Measurements from ENCODE around the gene EID2B.
A peak's percentile ranks its signal among the peaks of the same experiment; 100 is the strongest.

The EID2B gene

GRCh38 chr19:39506598-39506943, 26.1 kb downstream of the EID2B start:
- Histone ChIP-seq H3K4me3 (replicated peaks; ENCODE audit: low read depth, low read length) (no peak overlapping the region), H3K36me3 (ENCODE audit: control insufficient read depth, insufficient read depth, low read length) (no peaks in the 10 kb centered on the region), H3K27me3 (replicated peaks; ENCODE audit: control insufficient read depth, insufficient read depth, low read length) (no peaks in the 10 kb centered on the region)
- no peak for DNase-seq (ENCODE audit: extremely low read depth, insufficient read length)
- no peak for TF ChIP-seq CTCF (IDR thresholded peaks at IDR 0.05; ENCODE audit: insufficient read depth, low read length, poor library complexity, severe bottlenecking)

GRCh38 chr19:39502640-39503417, 29.8 kb downstream of the EID2B start:
- peak; percentile 89 for DNase-seq (ENCODE audit: extremely low read depth, insufficient read length)
- Histone ChIP-seq H3K36me3 (ENCODE audit: control insufficient read depth, insufficient read depth, low read length) (no peaks in the 10 kb centered on the region), H3K4me3 (replicated peaks; ENCODE audit: low read depth, low read length) (no peak overlapping the region), H3K27me3 (replicated peaks; ENCODE audit: control insufficient read depth, insufficient read depth, low read length) (no peaks in the 10 kb centered on the region; the same call in 1 of the 2 replicates)
- peak; percentile 61 for TF ChIP-seq CTCF (IDR thresholded peaks at IDR 0.05; ENCODE audit: insufficient read depth, low read length, poor library complexity, severe bottlenecking)

GRCh38 chr19:39501340-39501739, 31.3 kb downstream of the EID2B start:
- no peak for TF ChIP-seq CTCF (IDR thresholded peaks at IDR 0.05; ENCODE audit: insufficient read depth, low read length, poor library complexity, severe bottlenecking)
- Histone ChIP-seq H3K36me3 (ENCODE audit: control insufficient read depth, insufficient read depth, low read length) (no peaks in the 10 kb centered on the region), H3K27me3 (replicated peaks; ENCODE audit: control insufficient read depth, insufficient read depth, low read length) (no peaks in the 10 kb centered on the region; the same call in 1 of the 2 replicates), H3K4me3 (replicated peaks; ENCODE audit: low read depth, low read length) (no peak overlapping the region)
- no peak for DNase-seq (ENCODE audit: extremely low read depth, insufficient read length)

- H3K4me3 ChIP-seq (replicated peaks; ENCODE audit: low read depth, low read length), result no peak overlapping the region
- H3K27me3 ChIP-seq (replicated peaks; ENCODE audit: control insufficient read depth, insufficient read depth, low read length), result no peaks in the 10 kb centered on the region; the same call in 1 of the 2 replicates
- no peaks in the 10 kb centered on the region for H3K36me3 ChIP-seq (ENCODE audit: control insufficient read depth, insufficient read depth, low read length)
- no peak for TF ChIP-seq CTCF (IDR thresholded peaks at IDR 0.05; ENCODE audit: insufficient read depth, low read length, poor library complexity, severe bottlenecking)
- DNase-seq (ENCODE audit: extremely low read depth, insufficient read length), result no peak
These were observed 32.1 kb downstream of the EID2B start for GRCh38 chr19:39500543-39500942.

GRCh38 chr19:39499932-39500331, 32.7 kb downstream of the EID2B start:
- DNase-seq (ENCODE audit: extremely low read depth, insufficient read length), result no peak
- no peak for TF ChIP-seq CTCF (IDR thresholded peaks at IDR 0.05; ENCODE audit: insufficient read depth, low read length, poor library complexity, severe bottlenecking)
- Histone ChIP-seq H3K4me3 (replicated peaks; ENCODE audit: low read depth, low read length) (no peak overlapping the region), H3K36me3 (ENCODE audit: control insufficient read depth, insufficient read depth, low read length) (no peaks in the 10 kb centered on the region), H3K27me3 (replicated peaks; ENCODE audit: control insufficient read depth, insufficient read depth, low read length) (no peaks in the 10 kb centered on the region; the same call in 1 of the 2 replicates)
